CD8-positive, alpha-beta memory T cell (primary cell): Measurements from ENCODE around the gene SULF2. TPM values are rescaled to one million over a fixed set of nuclear protein-coding genes. Genes with fewer than 3 reads are reported as not detected.

ENCODE experiments used
- CTCF ChIA-PET: fragments of 350-600 bp; sonication (Branson Sonifier 250); formaldehyde crosslinking; loops from one replicate; lab custom pipeline; 2021; ENCODE audit warnings: antibody characterized with exemption; lab: Charles Lee
- POLR2A ChIA-PET: fragments of 350-600 bp; sonication (Branson Sonifier 250); formaldehyde crosslinking; loops from one replicate; lab custom pipeline; 2021; ENCODE audit warnings: antibody characterized with exemption; lab: Charles Lee
- DNase-seq, 5 donors: peaks; one replicate each; pipeline versions ENCODE4 v3.0.0 to v3.0.0-alpha.2; 2020 to 2022; ENCODE audit warnings: mixed read lengths in 1 of 5
- H3K27ac ChIP-seq: one replicate; pipeline ENCODE4 v1.7.0; 2013; ENCODE audit warnings: low read depth, mild to moderate bottlenecking, low read length, moderate library complexity
- H3K27me3 ChIP-seq: 2 replicates; pipeline ENCODE4 v1.7.0; 2013; ENCODE audit warnings: low read length, mild to moderate bottlenecking; ENCODE audit not compliant: insufficient read depth, poor library complexity, severe bottlenecking
- H3K36me3 ChIP-seq: 2 replicates; pipeline ENCODE4 v1.7.0; 2013; ENCODE audit warnings: mild to moderate bottlenecking, low read length, moderate library complexity; ENCODE audit not compliant: insufficient read depth
- H3K4me1 ChIP-seq: 2 replicates; pipeline ENCODE4 v1.7.0; 2013; ENCODE audit warnings: mild to moderate bottlenecking, low read length, moderate library complexity; ENCODE audit not compliant: insufficient read depth
- H3K4me3 ChIP-seq: 2 replicates; pipeline ENCODE4 v1.7.0; 2013; ENCODE audit warnings: mild to moderate bottlenecking, low read length
- H3K9me3 ChIP-seq: 2 replicates; pipeline ENCODE4 v1.7.0; 2013; ENCODE audit warnings: mild to moderate bottlenecking, low read length
- H3K27ac Mint-ChIP-seq, 8 donors: one replicate each; pipeline ENCODE4 v1.8.0; 2020 to 2021; ENCODE audit warnings: mixed read lengths in 8 of 8, mild to moderate bottlenecking in 6 of 8, inconsistent platforms in 3 of 8, moderate library complexity in 3 of 8
- H3K27me3 Mint-ChIP-seq, 2 donors: one replicate each; pipeline ENCODE4 v1.8.0; 2020 to 2021; ENCODE audit warnings: mixed read lengths in 2 of 2, mild to moderate bottlenecking in 1 of 2, moderate library complexity in 1 of 2
- H3K36me3 Mint-ChIP-seq, 3 donors: one replicate each; pipeline ENCODE4 v1.8.0; 2020 to 2021; ENCODE audit warnings: mixed read lengths in 3 of 3, inconsistent platforms in 1 of 3, mild to moderate bottlenecking in 1 of 3
- H3K4me1 Mint-ChIP-seq, 3 donors: one replicate each; pipeline ENCODE4 v1.8.0; 2020 to 2021; ENCODE audit warnings: mixed read lengths in 3 of 3, inconsistent platforms in 1 of 3, mild to moderate bottlenecking in 1 of 3
- H3K4me3 Mint-ChIP-seq, 7 donors: one replicate each; pipeline ENCODE4 v1.8.0; 2020 to 2021; ENCODE audit warnings: mixed read lengths in 7 of 7, mild to moderate bottlenecking in 6 of 7, moderate library complexity in 4 of 7, inconsistent platforms in 2 of 7
- H3K9me3 Mint-ChIP-seq, 5 donors: one replicate each; pipeline ENCODE4 v1.8.0; 2020 to 2022; ENCODE audit warnings: mixed read lengths in 5 of 5, mild to moderate bottlenecking in 3 of 5, moderate library complexity in 2 of 5, inconsistent platforms in 1 of 5
- polyA plus RNA-seq: library from polyadenylated mRNA; unstranded; fragments of 300-500 nt; fragmentation: Illumina TruSeq; gene quantifications from one replicate; pipeline ENCODE4 v1.2.3, GENCODE V29; 2021
- total RNA-seq, 2 experiments: library from RNA; stranded (reverse); gene quantifications; one replicate each; pipeline ENCODE4 v1.2.3, GENCODE V29; 2021

SULF2 gene
- total and polyA plus RNA-seq, 3 experiments from 2014 or later = 0.28 to 1.4 (median 1.1) TPM

DNA sequence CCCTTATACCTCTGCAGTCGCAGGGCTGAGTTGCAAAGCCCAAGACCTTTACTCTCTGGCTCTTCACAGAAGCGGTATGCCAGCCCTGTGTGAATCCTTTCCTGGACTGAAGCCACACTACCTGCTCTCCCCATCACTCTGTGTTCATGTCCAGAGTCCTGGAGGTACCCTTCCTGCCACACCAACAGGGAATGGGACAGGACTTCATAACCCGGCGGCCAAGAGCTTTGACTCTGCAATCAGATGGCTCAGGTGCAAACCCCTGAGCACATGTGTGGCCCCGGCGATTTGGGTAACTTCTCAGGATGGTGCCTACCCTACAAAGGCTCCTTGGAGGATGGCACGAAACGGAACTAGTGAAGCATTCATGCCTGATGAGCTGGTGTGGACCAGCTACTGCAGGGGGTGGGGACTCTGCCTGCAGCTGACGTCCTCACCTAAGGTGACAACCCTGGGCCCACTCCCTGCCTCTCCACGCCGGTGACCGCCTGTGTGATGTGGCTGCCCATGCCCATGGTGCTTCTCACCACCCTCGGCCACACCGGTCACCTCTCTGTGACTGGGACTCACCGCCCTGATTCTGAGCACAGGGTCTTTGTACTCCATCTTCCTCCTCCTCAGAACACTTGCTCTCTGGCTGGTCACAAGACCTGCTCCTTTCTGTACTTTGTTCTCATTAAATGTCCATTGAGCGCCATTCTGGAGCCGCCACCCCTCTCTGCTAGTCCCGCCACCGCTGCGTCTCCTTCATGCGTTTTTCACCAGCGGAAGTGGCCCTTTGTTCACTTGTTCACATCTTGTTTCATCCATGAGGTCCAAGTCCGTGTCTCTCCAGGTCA lies 116.7 kb downstream of the SULF2 start:
- Mint-ChIP-seq H3K4me3 (peak overlapping the region in 1 of 7 donors; percentile 60), H3K4me1 (peaks cover 3 to 4% (median 4%) of the 10 kb centered on the region in 3 donors), H3K36me3 (no peaks in the 10 kb centered on the region), H3K27me3 (peaks cover 2 to 3% of the 10 kb centered on the region in 2 donors), H3K27ac (no peak overlapping the region), H3K9me3 (no peaks in the 10 kb centered on the region)
- POLR2A ChIA-PET = no interaction called here
- H3K4me1 ChIP-seq = peaks cover 7% of the 10 kb centered on the region
- H3K4me3 ChIP-seq = no peak overlapping the region
- DNase-seq = peak in 1 of 5 donors; percentile 43
- CTCF ChIA-PET = no interaction called here
- H3K36me3 ChIP-seq = no peaks in the 10 kb centered on the region
- no peaks in the 10 kb centered on the region for H3K9me3 ChIP-seq
- H3K27ac ChIP-seq = no peak overlapping the region
- H3K27me3 ChIP-seq = no peaks in the 10 kb centered on the region

DNA sequence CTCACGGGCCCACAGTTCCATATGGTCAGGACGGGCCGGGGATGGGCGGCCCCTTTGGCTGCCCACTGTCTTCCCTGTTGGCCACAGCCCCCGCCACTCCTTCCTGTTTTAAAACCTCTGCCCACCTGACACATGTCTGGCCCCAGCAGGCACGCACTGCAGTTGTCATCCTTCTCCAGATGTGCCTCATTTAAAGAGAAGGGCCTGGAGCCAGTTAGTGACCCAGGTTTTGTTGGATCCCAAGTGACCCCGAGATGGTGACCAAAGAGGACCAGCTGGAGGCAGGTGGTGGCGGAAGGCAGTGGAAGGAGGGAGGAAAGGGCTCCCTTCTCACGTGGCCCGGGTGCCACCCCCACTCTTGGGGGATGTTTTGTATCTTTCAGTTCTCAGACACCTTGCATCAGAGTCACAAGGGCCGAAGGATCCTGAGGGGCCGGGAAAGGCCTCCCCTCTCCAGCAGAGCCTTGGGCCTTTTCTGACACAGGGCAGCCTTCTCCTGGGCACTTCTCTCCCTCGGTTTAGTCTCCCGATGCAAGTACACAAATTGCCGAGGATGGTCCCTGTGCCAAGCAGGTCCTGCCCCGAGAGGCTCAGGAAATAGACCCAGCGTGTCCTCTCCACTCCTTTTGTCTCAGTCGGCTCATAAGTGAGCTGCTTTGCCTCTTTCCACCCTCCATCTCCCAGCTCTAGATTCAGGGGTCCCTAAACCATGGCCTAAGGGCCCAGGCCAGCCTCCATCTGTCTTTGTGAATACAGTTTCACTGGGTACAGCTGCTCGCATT lies 117.6 kb downstream of the SULF2 start:
- Histone ChIP-seq H3K4me3 (no peak overlapping the region), H3K36me3 (no peaks in the 10 kb centered on the region), H3K27me3 (no peaks in the 10 kb centered on the region), H3K9me3 (no peaks in the 10 kb centered on the region), H3K27ac (no peak overlapping the region), H3K4me1 (peaks cover 7% of the 10 kb centered on the region)
- Mint-ChIP-seq H3K4me1 (peaks cover 3 to 7% (median 6%) of the 10 kb centered on the region in 3 donors), H3K4me3 (no peak overlapping the region), H3K9me3 (no peaks in the 10 kb centered on the region), H3K36me3 (no peaks in the 10 kb centered on the region), H3K27ac (no peak overlapping the region), H3K27me3 (peaks cover 2 to 3% of the 10 kb centered on the region in 2 donors)
- CTCF ChIA-PET = no interaction called here
- no peak for DNase-seq
- POLR2A ChIA-PET = no interaction called here

DNA sequence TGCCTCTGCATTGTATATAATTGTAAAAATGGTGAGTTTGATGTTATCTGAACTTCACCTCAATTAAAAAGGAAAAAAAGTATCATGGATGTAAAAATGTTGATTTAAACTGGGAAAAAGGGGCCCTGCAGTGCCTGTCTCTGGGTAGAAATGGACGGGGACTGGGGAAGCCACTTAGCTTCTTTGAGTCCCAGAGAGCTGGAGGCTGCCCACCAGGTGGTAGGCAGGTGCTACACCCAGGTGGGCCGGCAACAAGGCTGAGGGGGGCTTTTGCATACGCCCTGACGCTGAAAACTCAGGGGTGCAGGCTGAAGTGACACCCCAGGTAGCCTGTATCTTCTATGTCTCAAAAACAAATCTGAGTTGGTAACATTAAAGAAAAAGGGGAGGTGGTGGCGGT lies 118.2 kb downstream of the SULF2 start:
- H3K9me3 ChIP-seq = no peaks in the 10 kb centered on the region
- Mint-ChIP-seq H3K36me3 (peaks cover 0 to 2% (median 0%) of the 10 kb centered on the region in 3 donors), H3K9me3 (no peaks in the 10 kb centered on the region), H3K4me3 (no peak overlapping the region), H3K27me3 (peaks cover 2 to 3% of the 10 kb centered on the region in 2 donors), H3K27ac (peak overlapping the region in 2 of 8 donors; percentile 2 to 17), H3K4me1 (peaks cover 3 to 7% (median 6%) of the 10 kb centered on the region in 3 donors)
- ChIA-PET CTCF (no interaction called here), POLR2A (no interaction called here)
- no peaks in the 10 kb centered on the region for H3K27me3 ChIP-seq
- H3K36me3 ChIP-seq = no peaks in the 10 kb centered on the region
- DNase-seq = no peak
- peaks cover 7% of the 10 kb centered on the region for H3K4me1 ChIP-seq
- H3K27ac ChIP-seq = no peak overlapping the region
- H3K4me3 ChIP-seq = no peak overlapping the region

DNA sequence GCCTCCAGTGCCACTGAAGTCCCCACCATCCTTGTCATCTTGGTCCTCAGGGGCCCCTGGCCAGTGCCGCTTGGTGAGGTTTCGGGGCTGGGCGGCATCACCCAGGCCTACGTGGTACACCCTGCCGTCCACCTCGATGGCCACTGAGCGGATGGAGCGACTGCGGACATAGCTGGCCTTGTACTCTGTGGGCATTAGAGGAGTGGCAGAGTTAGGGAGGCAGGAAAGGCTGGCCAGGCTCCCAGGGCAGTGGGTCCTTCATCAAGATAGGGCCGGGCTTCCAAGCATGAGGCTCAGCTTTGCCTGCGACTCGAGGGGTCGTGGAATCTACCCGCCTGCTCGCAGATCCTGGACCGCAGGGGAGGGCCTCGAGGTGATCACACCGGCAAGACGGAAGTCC lies 119.0 kb downstream of the SULF2 start:
- H3K4me1 Mint-ChIP-seq = peaks cover 3 to 7% (median 6%) of the 10 kb centered on the region in 3 donors
- H3K4me3 Mint-ChIP-seq = no peak overlapping the region
- H3K27me3 ChIP-seq = no peaks in the 10 kb centered on the region
- no peak overlapping the region for H3K27ac ChIP-seq
- ChIA-PET CTCF (no interaction called here), POLR2A (no interaction called here)
- no peaks in the 10 kb centered on the region for H3K9me3 Mint-ChIP-seq
- H3K4me3 ChIP-seq = no peak overlapping the region
- peaks cover 0 to 6% (median 0%) of the 10 kb centered on the region in 3 donors for H3K36me3 Mint-ChIP-seq
- H3K4me1 ChIP-seq = peaks cover 7% of the 10 kb centered on the region
- H3K27me3 Mint-ChIP-seq = peaks cover 2 to 3% of the 10 kb centered on the region in 2 donors
- H3K9me3 ChIP-seq = no peaks in the 10 kb centered on the region
- H3K36me3 ChIP-seq = no peaks in the 10 kb centered on the region
- H3K27ac Mint-ChIP-seq = no peak overlapping the region
- DNase-seq = no peak

DNA sequence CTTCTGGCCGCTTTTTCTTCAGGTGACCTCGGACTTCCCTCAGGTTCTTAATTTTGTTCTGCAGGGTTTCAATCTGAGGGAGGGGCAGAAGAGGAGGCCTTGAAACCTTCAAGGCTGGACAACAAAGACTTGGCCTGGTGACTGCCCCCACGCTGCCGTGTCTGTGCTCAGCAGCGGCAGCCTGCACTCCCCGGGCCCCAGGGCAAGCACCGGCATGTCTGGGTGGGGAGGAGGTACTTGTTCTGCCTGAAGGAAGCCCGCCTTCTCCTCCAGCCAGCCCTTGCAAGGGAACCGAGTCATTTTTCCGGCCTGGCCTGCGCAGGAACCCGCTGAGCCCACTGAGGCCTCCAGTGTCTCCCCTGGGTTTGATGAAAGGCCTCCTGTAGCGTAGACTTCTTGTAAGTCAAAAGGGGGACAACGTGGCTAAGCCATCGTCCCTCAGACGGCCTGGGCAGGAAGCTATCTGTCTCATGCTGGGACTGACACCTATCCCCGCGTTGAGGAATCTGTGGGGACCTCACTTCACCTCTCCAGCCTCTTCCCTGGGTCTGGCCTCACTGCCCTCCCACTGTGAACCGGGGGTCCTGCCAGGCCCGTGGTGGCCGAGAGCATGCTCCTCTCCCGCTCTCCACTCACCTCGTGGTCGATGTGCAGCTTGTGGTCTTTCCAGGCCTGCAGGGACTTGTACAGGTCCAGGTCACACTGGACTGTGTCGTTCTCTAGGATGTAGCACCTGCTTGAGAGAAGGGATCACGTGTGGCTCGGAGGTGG lies 119.9 kb downstream of the SULF2 start:
- ChIA-PET POLR2A (no interaction called here), CTCF (interaction anchor here (1.3 kb wide), 1 partner anchor 52 kb away, joined by 3 read pairs; no protein-coding TSS in a partner anchor)
- H3K27ac ChIP-seq = no peak overlapping the region
- Mint-ChIP-seq H3K27me3 (peaks cover 2 to 3% of the 10 kb centered on the region in 2 donors), H3K9me3 (no peaks in the 10 kb centered on the region), H3K4me1 (peaks cover 3 to 7% (median 6%) of the 10 kb centered on the region in 3 donors), H3K4me3 (no peak overlapping the region), H3K27ac (peak overlapping the region in 1 of 8 donors; percentile 91), H3K36me3 (peaks cover 0 to 13% (median 0%) of the 10 kb centered on the region in 3 donors)
- peaks cover 7% of the 10 kb centered on the region for H3K4me1 ChIP-seq
- H3K27me3 ChIP-seq = no peaks in the 10 kb centered on the region
- no peak overlapping the region for H3K4me3 ChIP-seq
- DNase-seq = no peak
- no peaks in the 10 kb centered on the region for H3K36me3 ChIP-seq
- H3K9me3 ChIP-seq = no peaks in the 10 kb centered on the region

DNA sequence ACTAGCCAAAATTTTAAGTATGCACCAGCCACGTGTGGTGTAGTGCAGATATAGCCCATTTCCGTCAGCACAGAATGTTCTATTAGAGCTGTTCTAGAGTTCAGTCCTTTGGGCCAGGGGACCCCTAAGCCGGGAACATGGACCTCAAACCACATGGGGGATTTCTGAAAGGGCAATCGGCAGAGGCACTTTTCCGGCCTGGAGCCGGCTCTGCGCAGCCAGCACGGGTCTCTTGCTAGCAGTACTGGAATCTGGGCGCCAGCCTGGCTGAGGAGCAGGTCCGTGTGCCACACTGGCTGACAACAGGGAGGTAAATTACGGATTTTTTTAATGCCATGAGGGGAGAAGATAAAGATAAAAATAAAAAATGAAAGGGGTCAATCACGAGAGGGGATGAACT lies 120.5 kb downstream of the SULF2 start:
- H3K27me3 Mint-ChIP-seq = peaks cover 2 to 3% of the 10 kb centered on the region in 2 donors
- H3K4me3 Mint-ChIP-seq = no peak overlapping the region
- no peaks in the 10 kb centered on the region for H3K9me3 Mint-ChIP-seq
- POLR2A ChIA-PET = no interaction called here
- CTCF ChIA-PET = interaction anchor here (1.1 to 2.1 kb wide), 5 partner anchors 12 to 956 kb away, joined by 3 to 16 read pairs (median 4); no protein-coding TSS in a partner anchor
- no peak overlapping the region for H3K27ac ChIP-seq
- H3K9me3 ChIP-seq = no peaks in the 10 kb centered on the region
- DNase-seq = no peak
- no peak overlapping the region for H3K4me3 ChIP-seq
- peaks cover 7% of the 10 kb centered on the region for H3K4me1 ChIP-seq
- H3K27me3 ChIP-seq = no peaks in the 10 kb centered on the region
- peaks cover 0 to 14% (median 0%) of the 10 kb centered on the region in 3 donors for H3K36me3 Mint-ChIP-seq
- no peaks in the 10 kb centered on the region for H3K36me3 ChIP-seq
- H3K27ac Mint-ChIP-seq = peak overlapping the region in 2 of 8 donors; percentile 51 to 91
- H3K4me1 Mint-ChIP-seq = peaks cover 3 to 7% (median 6%) of the 10 kb centered on the region in 3 donors

DNA sequence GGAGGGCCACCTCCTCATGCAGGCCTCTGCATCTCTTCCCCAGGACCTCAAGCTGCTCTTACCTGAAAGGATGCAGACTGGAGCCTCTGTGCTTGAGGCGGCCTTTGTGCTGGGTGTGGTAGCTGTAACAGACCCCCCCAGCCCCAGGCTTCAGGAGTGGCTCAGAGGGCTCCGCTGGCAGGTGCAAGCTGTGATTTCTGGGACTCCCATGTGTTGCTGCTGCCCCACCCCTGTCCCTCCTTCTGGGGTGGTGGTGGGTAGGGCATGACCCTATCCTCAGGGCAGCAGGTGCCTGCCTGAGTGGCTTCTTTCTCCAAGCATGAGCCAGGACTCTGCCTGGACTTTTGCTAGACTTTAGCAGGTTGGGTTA lies 121.2 kb downstream of the SULF2 start:
- ChIA-PET CTCF (interaction anchor here (0.7 to 2.1 kb wide), 10 partner anchors 8 to 957 kb away, joined by 3 to 16 read pairs (median 4); partner anchors contain the start of gene NCOA3), POLR2A (no interaction called here)
- Histone ChIP-seq H3K27ac (no peak overlapping the region), H3K4me1 (peaks cover 7% of the 10 kb centered on the region), H3K4me3 (no peak overlapping the region), H3K36me3 (no peaks in the 10 kb centered on the region), H3K9me3 (no peaks in the 10 kb centered on the region), H3K27me3 (no peaks in the 10 kb centered on the region)
- H3K27me3 Mint-ChIP-seq = peaks cover 2 to 3% of the 10 kb centered on the region in 2 donors
- no peak overlapping the region for H3K4me3 Mint-ChIP-seq
- peak in 1 of 5 donors; percentile 28 for DNase-seq
- H3K27ac Mint-ChIP-seq = peak overlapping the region in 3 of 8 donors; percentile 3 to 18 (median 18)
- peaks cover 3 to 7% (median 6%) of the 10 kb centered on the region in 3 donors for H3K4me1 Mint-ChIP-seq
- H3K36me3 Mint-ChIP-seq = peaks cover 0 to 20% (median 0%) of the 10 kb centered on the region in 3 donors
- no peaks in the 10 kb centered on the region for H3K9me3 Mint-ChIP-seq
